ENCODE results near the gene KIAA0319L.
"Not testable (repeated sequence)": the region's sequence is repeated elsewhere in the genome, so short reads cannot be mapped to it uniquely, and the experiment has no call there.

The KIAA0319L gene

DNA sequence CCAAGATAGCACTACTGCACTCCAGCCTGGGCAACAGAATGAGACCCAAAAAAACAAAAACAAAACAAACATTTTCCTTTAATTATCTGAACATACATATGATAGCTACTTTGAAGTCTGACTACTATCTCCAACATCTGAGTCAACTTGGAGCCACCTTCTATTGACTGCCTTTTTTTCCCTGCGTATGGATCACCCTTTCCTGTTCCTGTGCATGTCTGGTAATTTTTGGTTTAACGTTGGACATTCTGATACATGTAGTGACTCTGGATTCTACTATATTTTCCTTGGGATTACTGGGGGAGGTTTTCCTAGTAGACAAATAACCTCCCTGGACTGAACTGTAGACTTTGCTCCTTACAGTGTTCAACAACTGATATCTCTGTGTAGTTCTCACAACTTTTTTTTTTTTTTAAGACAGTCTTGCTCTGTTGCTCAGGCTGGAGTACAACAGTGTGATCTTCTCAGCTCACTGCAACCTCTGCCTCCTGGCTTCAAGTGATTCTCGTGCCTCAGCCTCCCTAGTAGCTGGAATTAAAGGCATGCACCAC, 70.3 kb downstream of the KIAA0319L start:
- no peak for DNase-seq (ENCODE audit: low spot score)

DNA sequence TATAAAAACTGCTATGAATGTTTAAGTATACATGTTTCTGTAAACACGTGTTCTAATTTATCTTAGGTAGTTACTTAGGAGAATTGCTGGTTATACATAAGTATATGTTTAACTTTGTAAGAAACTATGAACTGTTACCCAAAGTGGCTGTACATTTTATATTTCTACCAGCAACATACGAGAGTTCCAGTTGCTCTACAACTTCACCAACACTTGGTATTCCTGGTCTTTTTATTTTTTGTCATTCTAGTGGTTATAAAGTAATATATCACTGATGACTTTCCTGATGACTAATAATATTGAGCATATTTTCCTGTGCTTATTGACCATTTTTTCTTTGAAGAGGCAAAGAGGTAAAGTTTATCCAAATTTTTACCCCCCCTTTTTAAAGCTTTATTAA, 76.0 kb downstream of the KIAA0319L start:
- no peak for DNase-seq (ENCODE audit: low spot score)

DNA sequence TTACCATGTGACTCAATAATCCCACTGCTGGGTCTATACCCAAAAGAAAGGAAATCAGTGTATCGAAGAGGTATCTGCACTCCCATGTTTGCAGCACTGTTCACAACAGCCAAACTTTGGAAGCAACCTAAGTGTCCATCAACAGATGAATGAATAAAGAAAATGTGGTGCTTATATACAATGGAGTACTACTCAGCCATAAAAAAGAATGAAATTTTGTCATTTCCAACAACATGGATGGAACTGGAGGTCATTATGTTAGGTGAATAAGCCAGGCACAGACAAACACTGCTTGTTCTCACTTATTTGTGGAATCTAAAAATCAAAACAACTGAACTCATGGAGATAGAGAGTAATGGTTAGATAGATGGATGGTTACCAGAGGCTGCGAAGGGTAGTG, 79.3 kb downstream of the KIAA0319L start:
- DNase-seq (ENCODE audit: low spot score), result no peak

DNA sequence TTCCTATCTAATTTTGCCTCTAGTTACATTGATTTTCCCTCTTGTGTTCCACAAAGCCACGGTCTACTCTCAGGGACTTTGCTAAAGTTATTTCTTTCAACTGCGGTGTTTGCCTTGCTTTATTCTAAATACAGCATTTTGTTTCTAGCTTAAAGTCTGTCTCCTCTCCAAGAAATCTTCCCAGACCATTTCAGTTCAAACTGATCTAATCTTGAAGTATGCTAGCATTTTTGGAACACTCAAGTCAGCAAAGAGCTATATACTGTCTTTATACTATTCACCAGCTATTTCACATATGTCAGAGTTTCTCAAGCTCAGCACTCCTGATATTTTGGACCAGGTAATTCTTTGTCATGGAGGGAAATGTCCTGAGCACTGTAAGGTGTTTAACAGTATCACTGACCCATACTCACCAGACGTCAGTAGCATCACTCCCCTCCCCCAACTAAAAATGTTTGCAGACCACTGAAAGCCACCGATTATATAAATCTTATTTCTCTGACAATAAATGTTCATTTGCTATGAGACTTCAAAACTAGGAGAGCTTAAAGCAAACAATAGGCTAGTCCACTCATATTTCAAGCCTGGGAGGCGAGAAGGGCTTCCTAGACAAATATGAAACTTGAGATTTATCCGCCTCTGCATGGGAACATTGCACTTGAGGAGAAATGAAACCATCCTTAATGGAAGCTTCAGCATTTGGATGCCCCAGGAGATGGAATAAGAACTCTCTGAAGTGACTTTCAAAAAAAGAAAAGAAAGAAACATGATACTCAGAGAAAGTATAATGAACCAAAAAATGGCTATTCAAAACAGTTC, 81.1 kb downstream of the KIAA0319L start:
- DNase-seq (ENCODE audit: low spot score), result no peak

DNA sequence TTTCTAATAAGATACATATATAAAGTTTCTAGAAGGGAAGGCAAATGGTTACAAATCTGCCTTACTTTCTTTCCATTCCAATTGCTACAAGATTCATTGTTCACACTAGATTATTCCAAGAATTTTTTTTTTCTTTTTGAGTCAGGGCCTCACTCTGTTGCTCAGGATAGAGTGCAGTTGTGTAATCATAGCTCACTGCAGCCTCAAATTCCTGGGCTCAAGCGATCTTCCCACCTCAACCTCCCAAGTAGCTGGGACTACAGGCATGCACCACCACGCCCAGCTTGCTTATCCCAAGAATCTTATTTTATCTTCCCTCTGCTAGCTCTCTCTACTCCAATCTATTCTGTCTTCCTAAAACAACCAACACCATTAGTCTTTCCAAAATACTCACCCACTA, 81.8 kb downstream of the KIAA0319L start:
- DNase-seq (ENCODE audit: low spot score), result no peak

GRCh38 chr1:35473216-35473615, 84.0 kb downstream of the KIAA0319L start:
- DNase-seq (ENCODE audit: low spot score), result not testable (repeated sequence)

DNA sequence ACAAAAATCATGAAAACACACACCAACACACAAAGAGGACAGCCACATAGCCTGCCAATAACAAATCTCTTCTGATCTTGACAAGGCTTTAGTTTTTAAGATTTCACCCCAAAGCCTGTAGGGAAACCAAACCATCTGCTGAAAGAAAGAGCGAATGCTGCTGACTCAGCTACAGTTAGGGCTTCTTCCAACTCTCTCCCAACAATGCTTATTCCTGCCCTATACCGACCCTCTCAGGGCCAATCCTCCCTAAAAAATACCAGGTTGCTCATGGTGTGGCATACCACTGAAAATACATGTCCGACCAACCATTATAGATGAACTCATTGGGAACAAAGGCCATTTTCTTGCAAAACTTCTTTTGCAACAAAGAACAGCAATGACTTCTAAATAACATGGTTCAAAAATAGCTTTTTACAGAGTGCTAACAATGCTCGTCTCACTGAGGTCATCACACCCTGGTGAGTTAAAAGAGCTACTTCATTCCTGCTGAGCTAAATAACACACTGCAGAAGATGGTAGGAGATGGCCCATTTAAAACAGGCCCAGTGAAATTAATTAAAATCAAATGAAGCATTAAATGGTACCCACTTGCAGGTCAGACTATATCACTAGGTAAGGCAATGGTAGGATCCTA, 86.1 kb downstream of the KIAA0319L start:
- no peak for DNase-seq (ENCODE audit: low spot score)

GRCh38 chr1:35466120-35466519, 91.1 kb downstream of the KIAA0319L start:
- no peak for DNase-seq (ENCODE audit: low spot score)

GRCh38 chr1:35463749-35464148, 93.5 kb downstream of the KIAA0319L start:
- DNase-seq (ENCODE audit: low spot score), result not testable (repeated sequence)

GRCh38 chr1:35463232-35463631, 94.0 kb downstream of the KIAA0319L start:
- DNase-seq (ENCODE audit: low spot score), result no peak

GRCh38 chr1:35461966-35462651, 95.1 kb downstream of the KIAA0319L start:
- no peak for DNase-seq (ENCODE audit: low spot score)

DNA sequence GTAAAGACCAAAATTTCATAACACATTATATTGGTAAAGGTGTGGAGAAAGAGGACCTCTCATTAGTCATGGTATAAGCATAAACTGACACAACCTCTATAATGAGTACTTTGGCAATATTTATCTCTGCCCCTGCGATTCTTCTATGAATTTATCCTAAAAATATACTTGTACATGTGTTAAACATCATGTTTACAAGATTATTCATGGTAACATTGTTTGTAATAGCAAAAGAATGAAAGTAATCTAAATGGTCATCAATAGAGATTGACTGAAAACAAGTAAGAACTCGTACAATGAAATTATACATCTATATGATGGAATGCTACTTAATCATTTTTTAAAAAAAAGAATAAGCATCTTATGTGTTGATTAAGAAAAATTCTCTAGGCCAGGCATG, 96.4 kb downstream of the KIAA0319L start:
- no peak for DNase-seq (ENCODE audit: low spot score)

DNA sequence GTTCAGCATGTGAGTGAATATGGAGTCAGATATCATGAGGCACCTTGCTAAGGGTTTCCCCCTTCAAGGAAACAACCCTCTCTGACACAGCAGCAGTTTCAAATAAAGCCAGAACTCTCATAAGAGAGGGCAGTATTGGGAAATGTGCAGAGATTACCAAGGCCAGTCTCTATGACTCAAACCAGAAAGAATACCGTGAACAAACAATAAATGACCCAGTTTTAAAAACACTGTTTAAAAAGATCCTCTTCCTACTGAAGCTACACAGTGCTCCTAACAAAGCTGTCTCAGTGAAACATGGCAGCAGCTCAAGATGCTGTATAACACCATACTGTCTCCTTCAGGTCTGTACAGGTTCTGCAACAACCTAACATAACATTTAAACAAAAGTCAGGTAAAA, 102.6 kb downstream of the KIAA0319L start:
- DNase-seq (ENCODE audit: low spot score), result no peak

GRCh38 chr1:35454176-35454575, 103.0 kb downstream of the KIAA0319L start:
- DNase-seq (ENCODE audit: low spot score), result no peak

DNA sequence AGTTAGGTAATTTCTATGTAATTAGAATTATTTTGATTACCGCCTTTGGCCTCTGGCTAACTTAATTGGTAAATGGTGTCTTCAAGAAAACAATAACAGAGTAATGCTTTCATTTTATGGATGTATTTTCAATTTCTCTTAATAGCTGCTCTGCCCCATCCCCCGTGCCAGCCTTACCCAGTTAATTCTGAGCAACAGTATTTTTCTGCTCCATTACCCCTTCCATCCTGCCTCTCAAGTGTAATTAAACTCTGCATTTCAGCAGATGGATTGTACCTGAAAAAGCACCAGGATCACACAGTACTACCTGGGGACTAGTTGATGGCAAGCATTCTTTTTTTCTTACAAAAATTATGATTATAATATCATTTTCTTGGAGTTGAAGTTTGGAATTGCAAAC, 104.2 kb downstream of the KIAA0319L start:
- no peak for DNase-seq (ENCODE audit: low spot score)

GRCh38 chr1:35452106-35452774, 105.0 kb downstream of the KIAA0319L start:
- DNase-seq (ENCODE audit: low spot score), result no peak

GRCh38 chr1:35451125-35451528, 106.1 kb downstream of the KIAA0319L start:
- DNase-seq (ENCODE audit: low spot score), result peak; percentile 52

- no peak for DNase-seq (ENCODE audit: low spot score)
These were observed 107.7 kb downstream of the KIAA0319L start for GRCh38 chr1:35449334-35450008.

DNA sequence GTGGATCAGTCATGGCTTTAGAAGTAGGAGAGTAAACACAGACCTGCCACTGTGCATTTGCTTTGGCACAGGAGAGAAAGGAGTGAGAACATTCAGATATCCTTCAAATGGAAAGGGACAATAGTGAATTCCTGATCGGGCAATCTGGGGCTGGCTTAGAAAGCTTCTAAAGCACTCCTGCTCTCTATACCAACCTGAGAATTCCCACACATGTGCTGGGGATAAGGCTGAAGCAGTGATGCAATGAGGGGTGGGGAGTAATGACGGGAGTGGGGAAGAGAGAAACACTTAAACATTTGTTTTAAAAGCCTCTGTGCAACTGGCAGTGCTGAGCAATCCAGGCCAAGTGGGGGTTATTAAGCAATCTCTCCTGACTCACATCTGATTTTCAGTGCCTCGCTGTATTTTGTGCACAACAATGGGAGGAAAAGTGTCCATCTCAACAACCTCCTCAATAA, 108.8 kb downstream of the KIAA0319L start:
- DNase-seq (ENCODE audit: low spot score), result no peak

- DNase-seq (ENCODE audit: low spot score), result no peak
These were observed 109.9 kb downstream of the KIAA0319L start for GRCh38 chr1:35447278-35447677.

DNA sequence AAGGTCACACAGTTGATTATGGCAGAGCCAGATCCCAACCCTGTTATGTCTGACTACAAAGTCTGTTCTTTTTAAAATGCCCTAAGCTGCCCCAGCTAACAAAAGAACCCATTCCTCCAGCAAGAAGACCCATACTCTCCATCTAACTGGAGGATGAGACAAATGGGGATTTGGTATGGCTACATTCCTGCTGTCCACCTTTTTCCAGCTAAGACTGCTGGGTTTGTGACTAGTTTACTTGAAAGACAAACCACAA, 112.8 kb downstream of the KIAA0319L start:
- DNase-seq (ENCODE audit: low spot score), result no peak
